Hepatocyte (in vitro differentiated cells): ENCODE results near the gene HERPUD1. TPM values are rescaled to one million over a fixed set of nuclear protein-coding genes. Genes with fewer than 3 reads are reported as not detected.

Source experiments
- DNase-seq: peaks from one replicate; pipeline ENCODE4 v3.0.0-alpha.2; 2016; ENCODE audit warnings: low spot score
- H2AFZ ChIP-seq: fragments of 200-600 bp; sonication (generic); 2 replicates; pipeline ENCODE4 v1.6.0; 2016; ENCODE audit warnings: antibody characterized with exemption, mild to moderate bottlenecking
- H3K27ac ChIP-seq: fragments of 200-600 bp; sonication (generic); 2 replicates; pipeline ENCODE4 v1.5.1; 2016; ENCODE audit warnings: mild to moderate bottlenecking
- H3K27me3 ChIP-seq: fragments of 200-600 bp; sonication (generic); 2 replicates; pipeline ENCODE4 v1.6.1; 2016
- H3K36me3 ChIP-seq: fragments of 200-600 bp; sonication (generic); replicated peaks from 2 replicates; pipeline ENCODE4 v1.5.1; 2016; ENCODE audit warnings: low read depth; ENCODE audit not compliant: insufficient read depth
- H3K4me1 ChIP-seq: fragments of 200-600 bp; sonication (generic); 2 replicates; pipeline ENCODE4 v1.5.1; 2016; ENCODE audit warnings: mild to moderate bottlenecking, moderate library complexity; ENCODE audit not compliant: insufficient read depth
- H3K4me2 ChIP-seq: fragments of 200-600 bp; sonication (generic); 2 replicates; pipeline ENCODE4 v1.6.0; 2016
- H3K4me3 ChIP-seq: fragments of 200-600 bp; sonication (generic); 2 replicates; pipeline ENCODE4 v1.5.1; 2016; ENCODE audit warnings: mild to moderate bottlenecking
- H3K79me2 ChIP-seq: fragments of 200-600 bp; sonication (generic); 2 replicates; pipeline ENCODE4 v1.6.0; 2017; ENCODE audit warnings: mild to moderate bottlenecking
- H3K9me2 ChIP-seq: fragments of 200-600 bp; sonication (generic); replicated peaks from 2 replicates; pipeline ENCODE4 v1.6.0; 2017; ENCODE audit warnings: mild to moderate bottlenecking; ENCODE audit not compliant: insufficient read depth
- H3K9me3 ChIP-seq: fragments of 200-600 bp; sonication (generic); 2 replicates; pipeline ENCODE4 v1.5.1; 2016; ENCODE audit warnings: low read depth, mild to moderate bottlenecking
- H4K20me1 ChIP-seq: fragments of 200-600 bp; sonication (generic); 2 replicates; pipeline ENCODE4 v1.6.0; 2016; ENCODE audit warnings: mild to moderate bottlenecking; ENCODE audit not compliant: insufficient read depth, poor library complexity, severe bottlenecking
- CTCF ChIP-seq: fragments of 200-600 bp; sonication (generic); IDR thresholded peaks from 2 replicates; pipeline ENCODE4 v1.5.1; 2016; ENCODE audit warnings: antibody characterized with exemption, mild to moderate bottlenecking; ENCODE audit not compliant: poor library complexity
- EZH2 ChIP-seq: fragments of 200-600 bp; sonication (generic); IDR thresholded peaks from 2 replicates; pipeline ENCODE4 v1.6.1; 2016; ENCODE audit warnings: antibody characterized with exemption, mild to moderate bottlenecking, borderline replicate concordance
- EZH2phosphoT487 ChIP-seq: fragments of 200-600 bp; sonication (generic); IDR thresholded peaks from one replicate; pipeline ENCODE4 v1.6.1; 2018; ENCODE audit warnings: antibody characterized with exemption, mild to moderate bottlenecking, low read depth, moderate library complexity; ENCODE audit not compliant: unreplicated experiment, severe bottlenecking
- WGBS: methylation state at CpG from one replicate; pipeline ENCODE4 v1.1.6; 2016; ENCODE audit warnings: low lambda C conversion rate; ENCODE audit errors: missing lambda C conversion rate; 5-methylcytosine and 5-hydroxymethylcytosine counted together
- polyA plus RNA-seq: library from polyadenylated mRNA; unstranded; fragments of >200 nt; fragmentation: Nextera tagmentation; extraction: Ambion mirVana; gene quantifications from 2 replicates; pipeline ENCODE4 v1.2.1, GENCODE V29; 2016
- total RNA-seq: library from RNA; depleted of rRNA; stranded (reverse); fragments of >200 nt; gene quantifications from 2 replicates; pipeline ENCODE4 v1.2.3, GENCODE V29; 2014

Gene HERPUD1
- total and polyA plus RNA-seq, 2 experiments from 2014 or later, result 199 to 253 TPM

- WGBS, result 91% methylated on average over 12 of the region's 12 CpGs
- Histone ChIP-seq H3K27me3 (no peaks in the 10 kb centered on the region), H3K9me3 (no peaks in the 10 kb centered on the region), H3K4me1 (no peaks in the 10 kb centered on the region), H2AFZ (no peak overlapping the region), H3K36me3 (peaks cover 4% of the 10 kb centered on the region), H3K4me3 (no peak overlapping the region), H4K20me1 (peaks cover 12% of the 10 kb centered on the region), H3K4me2 (no peak overlapping the region), H3K27ac (no peak overlapping the region), H3K79me2 (peaks cover under 1% of the 10 kb centered on the region), H3K9me2 (no peaks in the 10 kb centered on the region)
- TF ChIP-seq CTCF, result no peak
- no peak for TF ChIP-seq EZH2phosphoT487
- no peak for DNase-seq
Measured at GRCh38 chr16:56945847-56946527, 14.0 kb downstream of the HERPUD1 start.

- Histone ChIP-seq H3K36me3 (peaks cover 4% of the 10 kb centered on the region), H4K20me1 (peaks cover 3% of the 10 kb centered on the region)
Measured at GRCh38 chr16:56946767-56947603, 15.0 kb downstream of the HERPUD1 start.

GRCh38 chr16:56947604-56947995, 15.7 kb downstream of the HERPUD1 start:
- Histone ChIP-seq H3K4me1 (no peaks in the 10 kb centered on the region), H4K20me1 (no peaks in the 10 kb centered on the region), H3K4me2 (no peak overlapping the region), H3K9me2 (no peaks in the 10 kb centered on the region), H3K9me3 (no peaks in the 10 kb centered on the region), H3K27ac (no peak overlapping the region), H3K36me3 (peaks cover 4% of the 10 kb centered on the region), H2AFZ (no peak overlapping the region), H3K27me3 (no peaks in the 10 kb centered on the region), H3K4me3 (no peak overlapping the region), H3K79me2 (no peaks in the 10 kb centered on the region)
- DNase-seq, result no peak
- WGBS, result 90% methylated on average over 2 of the region's 2 CpGs
- TF ChIP-seq EZH2 (no peak), EZH2phosphoT487 (no peak), CTCF (no peak)

More at GRCh38 chr16:56946767-56947603, 15.0 kb downstream of the HERPUD1 start:
- Histone ChIP-seq H3K4me3 (no peak overlapping the region), H3K79me2 (no peaks in the 10 kb centered on the region), H3K27ac (no peak overlapping the region), H3K4me1 (no peaks in the 10 kb centered on the region), H3K4me2 (no peak overlapping the region), H3K27me3 (no peaks in the 10 kb centered on the region), H3K9me2 (no peaks in the 10 kb centered on the region), H3K9me3 (no peaks in the 10 kb centered on the region), H2AFZ (no peak overlapping the region)
- WGBS, result 88% methylated on average over 10 of the region's 10 CpGs
- no peak for DNase-seq
- TF ChIP-seq CTCF, result no peak
- TF ChIP-seq EZH2phosphoT487, result no peak
- TF ChIP-seq EZH2, result no peak
